Measurements from ENCODE around the gene RCE1.

RCE1 gene

GRCh38 chr11:66891851-66892660 is 48.8 kb downstream of the RCE1 start:
- no peak overlapping the region for H3K4me3 ChIP-seq (replicated peaks; ENCODE audit: low read depth, low read length)
- peak; percentile 90 for DNase-seq (ENCODE audit: low read depth)
- no peak for TF ChIP-seq CTCF (IDR thresholded peaks at IDR 0.05; ENCODE audit: low read length, missing control alignments)

GRCh38 chr11:66892911-66893310 is 49.7 kb downstream of the RCE1 start:
- TF ChIP-seq CTCF (IDR thresholded peaks at IDR 0.05; ENCODE audit: low read length, missing control alignments) = no peak
- DNase-seq (ENCODE audit: low read depth) = no peak
- no peak overlapping the region for H3K4me3 ChIP-seq (replicated peaks; ENCODE audit: low read depth, low read length)

GRCh38 chr11:66894141-66894540 is 50.9 kb downstream of the RCE1 start:
- TF ChIP-seq CTCF (IDR thresholded peaks at IDR 0.05; ENCODE audit: low read length, missing control alignments) = no peak

More at GRCh38 chr11:66894141-66894540, 50.9 kb downstream of the RCE1 start:
- no peak for DNase-seq (ENCODE audit: low read depth)
- H3K4me3 ChIP-seq (replicated peaks; ENCODE audit: low read depth, low read length) = no peak overlapping the region

Data from fibroblast of pulmonary artery (primary cell).